GM12864 (cell line): ENCODE measurements around the gene GPER1.

Experiments used
- DNase-seq: peaks from one replicate; pipeline ENCODE4 v3.0.0-alpha.2; 2011; ENCODE audit warnings: low read depth
- H3K4me3 ChIP-seq: 2 replicates; pipeline ENCODE4 v1.5.1; 2011; ENCODE audit warnings: mild to moderate bottlenecking, low read depth, low read length, control low read depth
- CTCF ChIP-seq: IDR thresholded peaks from 2 replicates; pipeline ENCODE4 v1.5.1; 2011; ENCODE audit warnings: low read depth, mild to moderate bottlenecking, moderate library complexity, low read length, control low read depth, inconsistent platforms; ENCODE audit errors: missing control alignments

Gene GPER1

DNA sequence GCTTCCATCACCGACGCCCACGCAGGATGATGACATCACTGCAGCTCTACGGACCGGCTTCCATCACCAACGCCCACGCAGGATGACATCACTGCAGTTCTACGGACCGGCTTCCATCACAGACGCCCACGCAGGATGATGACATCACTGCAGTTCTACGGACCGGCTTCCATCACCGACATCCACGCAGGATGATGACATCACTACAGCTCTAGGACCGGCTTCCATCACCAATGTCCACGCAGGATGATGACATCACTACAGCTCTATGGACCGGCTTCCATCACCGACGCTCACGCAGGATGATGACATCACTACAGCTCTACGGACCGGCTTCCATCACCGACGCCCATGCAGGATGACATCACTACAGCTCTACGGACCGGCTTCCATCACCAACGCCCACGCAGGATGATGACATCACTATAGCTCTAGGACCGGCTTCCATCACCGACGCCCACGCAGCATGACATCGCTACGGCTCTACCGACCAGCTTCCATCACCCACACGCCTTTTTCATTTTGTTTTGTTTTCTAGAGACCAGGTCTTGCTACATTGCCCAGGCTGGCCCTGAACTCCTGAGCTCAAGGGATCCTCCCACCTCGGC lies 29.5 kb downstream of the GPER1 start:
- no peak for TF ChIP-seq CTCF
- H3K4me3 ChIP-seq: no peak overlapping the region
- DNase-seq: no peak

DNA sequence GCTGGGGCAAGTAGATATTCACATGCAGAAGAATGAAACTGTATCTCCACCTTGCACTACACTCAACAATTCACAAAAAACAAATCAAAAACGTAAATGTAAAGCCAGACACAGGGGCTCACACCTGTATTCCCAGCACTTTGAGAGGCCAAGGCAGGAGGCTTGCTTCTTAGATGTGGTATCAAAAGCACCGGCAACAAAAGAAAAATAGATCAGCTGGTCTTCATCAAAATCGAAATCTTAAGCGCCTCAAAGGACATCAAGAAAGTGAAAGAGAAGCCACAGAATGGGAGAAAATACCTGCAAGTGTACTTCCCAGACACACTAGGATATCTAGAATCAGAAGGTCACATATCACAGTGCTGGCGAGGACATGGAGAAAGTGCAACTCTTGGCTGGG lies 31.3 kb downstream of the GPER1 start:
- DNase-seq: no peak
- TF ChIP-seq CTCF: no peak
- H3K4me3 ChIP-seq: no peak overlapping the region

- no peak overlapping the region for H3K4me3 ChIP-seq
- no peak for DNase-seq
- no peak for TF ChIP-seq CTCF
These were observed 32.9 kb downstream of the GPER1 start for GRCh38 chr7:1120791-1121190.

GRCh38 chr7:1121476-1121875 lies 33.6 kb downstream of the GPER1 start:
- TF ChIP-seq CTCF: no peak
- H3K4me3 ChIP-seq: no peak overlapping the region
- no peak for DNase-seq

GRCh38 chr7:1121886-1122831 lies 34.2 kb downstream of the GPER1 start:
- DNase-seq: no peak
- no peak overlapping the region for H3K4me3 ChIP-seq
- TF ChIP-seq CTCF: no peak

- DNase-seq: no peak
- TF ChIP-seq CTCF: no peak
- H3K4me3 ChIP-seq: no peak overlapping the region
These were observed 35.1 kb downstream of the GPER1 start for GRCh38 chr7:1122832-1123501.
